Measurements from ENCODE around the gene TDRD10.
A peak's percentile ranks its signal among the peaks of the same experiment; 100 is the strongest.

The TDRD10 gene

GRCh38 chr1:154468535-154469250, 33.3 kb upstream of the TDRD10 start:
- H3K4me3 ChIP-seq (replicated peaks; ENCODE audit: low read depth, low read length) = no peak overlapping the region
- no peak for DNase-seq (ENCODE audit: extremely low read depth, low read depth)
- no peak for TF ChIP-seq CTCF (IDR thresholded peaks at IDR 0.05; ENCODE audit: low read depth, low read length, missing control alignments)

GRCh38 chr1:154469844-154470560, 32.0 kb upstream of the TDRD10 start:
- DNase-seq (ENCODE audit: extremely low read depth, low read depth) = no peak
- TF ChIP-seq CTCF (IDR thresholded peaks at IDR 0.05; ENCODE audit: low read depth, low read length, missing control alignments) = no peak
- H3K4me3 ChIP-seq (replicated peaks; ENCODE audit: low read depth, low read length) = no peak overlapping the region

- no peak overlapping the region for H3K4me3 ChIP-seq (replicated peaks; ENCODE audit: low read depth, low read length)
- DNase-seq (ENCODE audit: extremely low read depth, low read depth) = no peak
- no peak for TF ChIP-seq CTCF (IDR thresholded peaks at IDR 0.05; ENCODE audit: low read depth, low read length, missing control alignments)
Observed at GRCh38 chr1:154471304-154471703, 30.7 kb upstream of the TDRD10 start.

GRCh38 chr1:154474802-154475201, 27.2 kb upstream of the TDRD10 start:
- DNase-seq (ENCODE audit: extremely low read depth, low read depth) = peak; percentile 25
- no peak overlapping the region for H3K4me3 ChIP-seq (replicated peaks; ENCODE audit: low read depth, low read length)
- TF ChIP-seq CTCF (IDR thresholded peaks at IDR 0.05; ENCODE audit: low read depth, low read length, missing control alignments) = no peak

- H3K4me3 ChIP-seq (replicated peaks; ENCODE audit: low read depth, low read length) = no peak overlapping the region
- TF ChIP-seq CTCF (IDR thresholded peaks at IDR 0.05; ENCODE audit: low read depth, low read length, missing control alignments) = no peak
- DNase-seq (ENCODE audit: extremely low read depth, low read depth) = no peak
Observed at GRCh38 chr1:154476791-154477190, 25.2 kb upstream of the TDRD10 start.

- DNase-seq (ENCODE audit: extremely low read depth, low read depth) = no peak
- no peak for TF ChIP-seq CTCF (IDR thresholded peaks at IDR 0.05; ENCODE audit: low read depth, low read length, missing control alignments)
- no peak overlapping the region for H3K4me3 ChIP-seq (replicated peaks; ENCODE audit: low read depth, low read length)
Observed at GRCh38 chr1:154478013-154478412, 24.0 kb upstream of the TDRD10 start.
